Mononuclear cell (primary cell): Measurements from ENCODE around the gene NCOR1. TPM values are rescaled to one million over a fixed set of nuclear protein-coding genes. Genes with fewer than 3 reads are reported as not detected.
"Not testable (repeated sequence)": the region's sequence is repeated elsewhere in the genome, so short reads cannot be mapped to it uniquely, and the experiment has no call there.

Source experiments
- H3K27me3 ChIP-seq: 2 replicates; pipeline ENCODE4 v1.6.0; 2011; ENCODE audit warnings: low read length, control low read depth; ENCODE audit not compliant: insufficient read depth
- H3K4me1 ChIP-seq: 2 replicates; pipeline ENCODE4 v1.5.1; 2011; ENCODE audit warnings: mild to moderate bottlenecking, low read length, control low read depth; ENCODE audit not compliant: insufficient read depth
- H3K4me3 ChIP-seq: 2 replicates; pipeline ENCODE4 v1.5.1; 2011; ENCODE audit warnings: mild to moderate bottlenecking, low read length, moderate library complexity
- H3K9me3 ChIP-seq: 2 replicates; pipeline ENCODE4 v1.5.1; 2011; ENCODE audit warnings: low read depth, mild to moderate bottlenecking, control low read depth, low read length
- total RNA-seq: library from RNA; depleted of rRNA; stranded (reverse); fragments of >200 nt; gene quantifications from one replicate; pipeline ENCODE4 v1.2.3, GENCODE V29; 2012

The NCOR1 gene
- total RNA-seq, 1 donor = 162 TPM

DNA sequence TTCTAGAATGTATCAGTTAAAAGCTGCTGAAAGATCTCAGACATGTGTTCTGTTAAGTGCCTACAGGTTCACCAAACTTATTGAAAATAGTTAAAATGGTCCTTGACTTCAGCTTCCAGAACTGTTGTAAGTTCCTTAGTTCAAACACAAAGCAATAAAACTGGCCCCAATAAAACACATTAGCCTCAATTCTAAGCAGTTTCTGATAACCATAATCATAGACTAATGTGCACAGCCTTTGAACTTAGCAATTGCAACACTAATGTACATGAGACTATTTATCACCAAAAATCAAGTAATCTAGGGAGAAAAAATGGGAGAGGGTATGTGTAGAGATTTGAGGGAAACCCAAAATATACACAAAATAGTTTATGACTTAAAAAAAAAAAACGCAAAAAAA is 17.1 kb upstream of the NCOR1 start:
- no peaks in the 10 kb centered on the region for H3K27me3 ChIP-seq
- H3K9me3 ChIP-seq = no peaks in the 10 kb centered on the region
- no peak overlapping the region for H3K4me3 ChIP-seq
- H3K4me1 ChIP-seq = peaks cover 13% of the 10 kb centered on the region

DNA sequence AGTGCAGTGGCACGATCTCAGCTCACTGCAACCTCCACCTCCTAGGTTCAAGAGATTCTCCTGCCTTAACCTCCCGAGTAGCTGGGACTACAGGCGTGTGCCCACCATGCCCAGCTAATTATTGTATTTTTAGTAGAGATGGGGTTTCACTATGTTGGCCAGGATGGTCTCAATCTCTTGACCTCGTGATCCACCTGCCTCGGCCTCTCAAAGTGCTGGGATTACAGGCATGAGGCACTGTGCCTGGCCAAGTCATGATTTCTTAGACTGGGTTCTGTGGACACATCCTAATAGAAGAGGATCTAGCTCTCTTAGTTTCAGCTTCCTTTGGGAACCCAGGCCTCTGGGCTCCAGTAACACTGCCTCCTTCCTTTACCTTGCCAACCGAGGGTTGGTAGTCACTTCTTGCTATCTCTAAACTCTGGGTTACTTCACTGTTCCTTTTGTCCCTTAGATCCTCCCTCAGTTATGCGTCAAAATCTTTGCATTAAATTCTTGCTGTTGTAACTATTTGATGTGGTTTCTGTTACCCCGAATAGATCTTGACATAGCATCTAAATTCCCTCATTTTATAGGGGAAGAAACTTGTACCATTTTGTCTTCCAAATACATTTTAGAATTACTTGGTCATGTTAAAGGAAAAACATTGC is 14.7 kb upstream of the NCOR1 start:
- not testable (repeated sequence) for H3K4me3 ChIP-seq, H3K27me3 ChIP-seq, H3K9me3 ChIP-seq
- H3K4me1 ChIP-seq = peaks cover 13% of the 10 kb centered on the region

GRCh38 chr17:16222406-16222805 is 7.1 kb upstream of the NCOR1 start:
- Histone ChIP-seq H3K27me3 (no peaks in the 10 kb centered on the region), H3K4me1 (peaks cover 4% of the 10 kb centered on the region), H3K4me3 (no peak overlapping the region), H3K9me3 (no peaks in the 10 kb centered on the region)

GRCh38 chr17:16217002-16217635 is 1.8 kb upstream of the NCOR1 start, which contains the start of gene PIGL:
Gene PIGL, plus strand, starts transcription at chr17:16217210. Its CDS starts 17 bp downstream, at chr17:16217227.
- peak within 1 kb of the TSS; percentile 96 for H3K4me3 ChIP-seq
- H3K4me1 ChIP-seq = peaks cover 37% of the 10 kb centered on the region
- H3K9me3 ChIP-seq = no peaks in the 10 kb centered on the region
- no peaks in the 10 kb centered on the region for H3K27me3 ChIP-seq

- H3K4me3 ChIP-seq = peak overlapping the region; percentile 96
Measured at GRCh38 chr17:16216341-16217001, 1.1 kb upstream of the NCOR1 start.

DNA sequence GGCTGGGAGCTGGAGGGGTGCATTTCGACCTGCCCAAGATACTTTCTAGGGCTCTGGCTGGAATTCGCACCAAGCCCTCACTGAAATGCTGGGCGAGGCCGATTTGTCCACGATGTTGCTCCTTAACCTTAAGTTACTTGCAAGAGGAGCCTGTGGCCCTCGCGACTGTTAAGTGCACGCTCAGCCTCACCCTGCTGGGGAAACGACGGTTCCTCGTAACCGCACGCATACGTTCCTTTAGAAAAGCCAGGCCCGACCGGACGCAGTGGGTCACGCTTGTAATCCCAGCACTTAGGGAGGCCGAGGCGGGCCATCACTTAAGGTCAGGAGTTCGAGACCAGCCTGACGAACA is 607 bp upstream of the NCOR1 start:
- Histone ChIP-seq H3K4me1 (peaks cover 37% of the 10 kb centered on the region), H3K4me3 (peak overlapping the region; percentile 96), H3K27me3 (no peaks in the 10 kb centered on the region), H3K9me3 (no peaks in the 10 kb centered on the region)

More at GRCh38 chr17:16216341-16217001, 1.1 kb upstream of the NCOR1 start:
- H3K9me3 ChIP-seq, H3K27me3 ChIP-seq: not testable (repeated sequence)
- H3K4me1 ChIP-seq = peaks cover 37% of the 10 kb centered on the region

GRCh38 chr17:16215002-16215272 is 397 bp downstream of the NCOR1 start:
- H3K4me3 ChIP-seq = peak overlapping the region; percentile 96
- no peaks in the 10 kb centered on the region for H3K9me3 ChIP-seq
- peaks cover 37% of the 10 kb centered on the region for H3K4me1 ChIP-seq
- no peaks in the 10 kb centered on the region for H3K27me3 ChIP-seq

DNA sequence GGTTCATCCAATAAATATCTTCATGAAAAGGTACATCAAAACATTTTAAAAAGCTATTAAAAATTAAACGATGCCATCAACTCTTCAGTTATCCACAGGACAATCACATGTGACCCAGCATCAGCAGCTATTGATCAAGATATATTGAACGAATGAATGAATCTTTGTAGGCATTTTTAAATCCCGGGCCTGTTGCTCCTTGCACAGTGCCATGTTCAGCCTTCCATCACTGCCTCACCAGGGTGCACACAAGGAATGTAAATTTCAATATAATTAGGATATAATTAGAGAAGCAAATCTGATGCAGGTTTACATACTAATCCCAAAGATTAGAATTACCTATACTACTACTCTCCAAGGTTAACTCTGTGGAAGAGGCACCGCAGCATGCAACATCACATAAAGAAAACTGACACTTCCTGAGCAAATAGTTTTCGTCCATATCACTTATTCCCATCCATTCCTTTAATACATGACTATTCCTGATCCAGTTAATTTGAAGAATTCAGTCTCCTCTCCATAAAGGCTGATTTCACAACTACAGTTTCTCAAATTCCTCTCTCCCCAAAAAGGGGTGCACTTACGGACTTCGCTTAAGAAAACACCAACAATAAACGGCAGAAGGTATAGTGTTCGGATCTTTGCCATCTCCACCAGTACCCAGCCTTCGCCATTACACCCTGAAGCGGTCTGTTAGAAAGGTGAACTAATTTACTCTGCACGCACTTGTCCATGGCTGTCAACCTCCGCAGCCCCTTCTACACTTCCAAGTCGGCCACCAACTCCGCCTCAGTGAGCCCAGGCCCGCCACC is 938 bp downstream of the NCOR1 start:
- H3K4me3 ChIP-seq = peak overlapping the region; percentile 96
- H3K27me3 ChIP-seq = no peaks in the 10 kb centered on the region
- H3K4me1 ChIP-seq = peaks cover 37% of the 10 kb centered on the region
- no peaks in the 10 kb centered on the region for H3K9me3 ChIP-seq

DNA sequence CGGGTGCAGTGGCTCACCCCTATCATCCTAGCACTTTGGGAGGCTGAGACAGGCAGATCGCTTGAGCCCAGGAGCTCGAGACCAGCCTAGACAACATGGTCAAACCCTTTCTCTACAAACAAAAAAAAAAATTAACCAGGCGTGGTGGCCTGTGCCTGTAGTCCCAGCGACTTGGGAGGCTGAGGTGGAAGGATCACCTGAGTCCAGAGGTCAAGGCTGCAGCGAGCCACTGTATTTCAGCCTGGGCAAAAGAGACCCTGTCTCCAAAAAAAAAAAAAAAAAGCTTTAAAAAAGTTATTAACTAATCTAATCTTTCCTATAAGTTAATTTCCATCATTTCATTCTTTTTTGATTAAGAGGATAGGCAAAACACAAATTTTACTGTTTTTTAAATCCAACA is 2.5 kb downstream of the NCOR1 start:
- Histone ChIP-seq H3K4me1 (peaks cover 36% of the 10 kb centered on the region), H3K4me3 (no peak overlapping the region)

DNA sequence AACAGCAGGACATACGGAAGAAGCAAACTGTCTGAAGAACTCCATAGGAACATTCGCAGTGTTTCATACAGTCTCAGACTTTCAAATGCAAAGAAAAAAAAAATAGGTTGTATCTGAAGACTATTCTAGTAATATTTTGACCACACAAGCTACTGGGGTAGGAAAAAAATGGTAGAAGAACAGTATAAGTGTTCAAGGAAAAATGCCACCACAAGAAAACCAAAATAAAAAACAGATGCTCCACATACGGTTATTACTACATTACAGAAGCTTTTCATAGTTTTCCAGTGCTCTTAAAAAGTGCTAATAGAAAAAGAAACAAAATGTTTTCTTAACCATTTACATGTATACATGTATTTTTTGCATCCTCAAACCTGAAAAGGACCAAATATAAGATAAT is 3.7 kb downstream of the NCOR1 start:
- peaks cover 30% of the 10 kb centered on the region for H3K4me1 ChIP-seq
- no peak overlapping the region for H3K4me3 ChIP-seq
- H3K27me3 ChIP-seq = no peaks in the 10 kb centered on the region
- H3K9me3 ChIP-seq = no peaks in the 10 kb centered on the region

More for the DNA sequence above, 2.5 kb downstream of the NCOR1 start:
- Histone ChIP-seq H3K9me3 (no peaks in the 10 kb centered on the region), H3K27me3 (no peaks in the 10 kb centered on the region)

DNA sequence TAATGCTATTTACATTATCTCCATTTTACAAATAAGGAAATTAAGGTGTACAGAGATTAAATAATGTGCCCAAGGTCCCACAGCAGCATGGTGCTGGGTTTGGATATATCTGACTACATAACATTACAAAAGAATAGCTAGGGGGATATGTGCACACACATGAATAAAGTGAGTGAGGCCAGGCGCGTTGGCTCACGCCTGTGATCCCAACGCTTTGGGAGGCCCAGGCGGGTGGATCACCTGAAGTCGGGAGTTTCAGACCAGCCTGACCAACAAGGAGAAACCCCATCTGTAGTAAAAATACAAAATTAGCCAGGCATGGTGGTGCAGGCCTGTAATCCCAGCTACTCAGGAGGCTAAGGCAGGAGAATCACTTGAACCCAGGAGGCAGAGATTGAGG is 10.6 kb downstream of the NCOR1 start:
- H3K9me3 ChIP-seq, H3K27me3 ChIP-seq, H3K4me3 ChIP-seq: not testable (repeated sequence)
- H3K4me1 ChIP-seq = peaks cover 37% of the 10 kb centered on the region

- not testable (repeated sequence) for H3K9me3 ChIP-seq, H3K4me3 ChIP-seq, H3K27me3 ChIP-seq
- H3K4me1 ChIP-seq = peaks cover 48% of the 10 kb centered on the region
Measured at GRCh38 chr17:16202554-16203500, 12.5 kb downstream of the NCOR1 start.

DNA sequence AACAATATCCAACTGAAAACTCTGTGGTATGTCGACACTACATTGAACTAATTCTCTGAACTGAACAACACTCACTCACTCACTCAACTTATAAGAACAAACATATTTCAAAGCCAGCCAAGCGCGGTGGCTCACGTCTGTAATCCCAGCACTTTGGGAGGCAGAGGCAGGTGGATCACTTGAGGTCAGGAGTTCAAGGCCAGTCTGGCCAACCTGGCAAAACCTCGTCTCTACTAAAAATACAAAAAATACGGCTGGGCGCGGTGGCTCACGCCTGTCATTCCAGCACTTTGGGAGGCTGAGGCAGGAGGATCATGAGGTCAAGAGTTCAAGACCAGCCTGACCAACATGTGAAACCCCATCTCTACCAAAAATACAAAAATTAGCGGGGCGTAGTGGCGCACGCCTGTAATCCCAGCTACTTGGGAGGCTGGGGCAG is 13.6 kb downstream of the NCOR1 start:
- H3K4me1 ChIP-seq = peaks cover 48% of the 10 kb centered on the region
- not testable (repeated sequence) for H3K27me3 ChIP-seq, H3K9me3 ChIP-seq, H3K4me3 ChIP-seq

DNA sequence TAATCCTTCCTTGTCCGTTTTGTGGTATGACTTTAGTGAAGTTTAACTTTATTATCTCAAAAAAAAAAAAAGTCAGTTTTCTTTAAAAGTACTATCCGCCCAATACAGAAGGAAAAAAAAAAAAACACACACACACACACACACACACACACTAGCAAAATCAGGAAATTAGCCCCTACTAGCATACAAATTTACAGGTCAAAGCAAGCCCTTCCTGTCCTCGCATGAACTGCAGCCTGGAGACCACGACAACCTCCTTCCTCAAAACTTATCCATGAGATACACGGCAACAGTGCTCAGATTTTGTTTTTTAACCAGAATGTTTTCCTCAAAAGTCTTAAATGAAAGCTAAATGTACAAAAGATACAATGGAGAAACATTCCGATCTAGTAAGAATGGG is 16.2 kb downstream of the NCOR1 start:
- no peaks in the 10 kb centered on the region for H3K27me3 ChIP-seq
- H3K4me3 ChIP-seq = no peak overlapping the region
- peaks cover 41% of the 10 kb centered on the region for H3K4me1 ChIP-seq
- H3K9me3 ChIP-seq = no peaks in the 10 kb centered on the region
